ENCODE data around the gene UTP15. TPM values are rescaled to one million over a fixed set of nuclear protein-coding genes. Genes with fewer than 3 reads are reported as not detected.

UTP15 gene
- total RNA-seq, 2 donors from 2014 or later: 11.6 to 61.0 TPM

DNA sequence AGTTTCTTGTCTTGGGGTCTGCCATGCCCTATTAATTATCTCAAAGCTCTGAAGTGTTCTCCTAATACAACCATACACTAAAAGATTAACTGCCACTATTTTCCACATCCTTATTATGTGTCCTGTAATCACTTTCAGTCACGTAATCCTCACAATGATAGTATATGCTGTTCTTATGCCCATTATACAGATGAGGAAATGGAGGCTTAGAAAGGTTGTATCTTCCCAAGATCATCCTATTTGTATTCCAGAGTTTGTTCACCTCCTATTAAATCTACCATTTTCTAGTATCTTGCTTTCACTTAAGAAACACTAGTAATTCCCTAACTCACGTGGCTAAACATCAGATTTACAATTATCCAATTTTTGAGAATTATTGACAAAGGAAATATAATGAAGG, 57.5 kb downstream of the UTP15 start:
- H3K9me3 ChIP-seq: no peaks in the 10 kb centered on the region
- no peaks in the 10 kb centered on the region for H3K27me3 ChIP-seq (replicated peaks; ENCODE audit: insufficient read depth)
- no peak for TF ChIP-seq CTCF (IDR thresholded peaks at IDR 0.05)
- H3K4me1 ChIP-seq (ENCODE audit: control insufficient read depth in 1 of 2, low read depth in 2 of 2): peaks cover 3 to 22% of the 10 kb centered on the region in 2 donors
- no peak for ATAC-seq (ENCODE audit: insufficient number of reproducible peaks, low FRiP score, low read depth)
- no peak overlapping the region for H3K27ac ChIP-seq
- no peaks in the 10 kb centered on the region for H3K36me3 ChIP-seq
- no peak overlapping the region for H3K4me3 ChIP-seq
- DNase-seq (ENCODE audit: low spot score): no peak

- DNase-seq (ENCODE audit: low spot score): no peak
- H3K4me3 ChIP-seq: no peak overlapping the region
- no peak overlapping the region for H3K27ac ChIP-seq
- no peak for TF ChIP-seq CTCF (IDR thresholded peaks at IDR 0.05)
- H3K27me3 ChIP-seq (replicated peaks; ENCODE audit: insufficient read depth): no peaks in the 10 kb centered on the region
- H3K4me1 ChIP-seq (ENCODE audit: control insufficient read depth in 1 of 2, low read depth in 2 of 2): peaks cover 3 to 27% of the 10 kb centered on the region in 2 donors
- H3K36me3 ChIP-seq: no peaks in the 10 kb centered on the region
- no peak for ATAC-seq (ENCODE audit: insufficient number of reproducible peaks, low FRiP score, low read depth)
- no peaks in the 10 kb centered on the region for H3K9me3 ChIP-seq
These were observed 58.4 kb downstream of the UTP15 start for GRCh38 chr5:73623901-73624404.

- H3K27me3 ChIP-seq (replicated peaks; ENCODE audit: insufficient read depth): no peaks in the 10 kb centered on the region
- peaks cover 3 to 27% of the 10 kb centered on the region in 2 donors for H3K4me1 ChIP-seq (ENCODE audit: control insufficient read depth in 1 of 2, low read depth in 2 of 2)
- no peak for ATAC-seq (ENCODE audit: insufficient number of reproducible peaks, low FRiP score, low read depth)
- DNase-seq (ENCODE audit: low spot score): no peak
- TF ChIP-seq CTCF (IDR thresholded peaks at IDR 0.05): no peak
- no peaks in the 10 kb centered on the region for H3K36me3 ChIP-seq
- no peaks in the 10 kb centered on the region for H3K9me3 ChIP-seq
- peak overlapping the region; percentile 84 for H3K27ac ChIP-seq
- H3K4me3 ChIP-seq: peak overlapping the region; percentile 85
These were observed 59.3 kb downstream of the UTP15 start for GRCh38 chr5:73624888-73625287.

DNA sequence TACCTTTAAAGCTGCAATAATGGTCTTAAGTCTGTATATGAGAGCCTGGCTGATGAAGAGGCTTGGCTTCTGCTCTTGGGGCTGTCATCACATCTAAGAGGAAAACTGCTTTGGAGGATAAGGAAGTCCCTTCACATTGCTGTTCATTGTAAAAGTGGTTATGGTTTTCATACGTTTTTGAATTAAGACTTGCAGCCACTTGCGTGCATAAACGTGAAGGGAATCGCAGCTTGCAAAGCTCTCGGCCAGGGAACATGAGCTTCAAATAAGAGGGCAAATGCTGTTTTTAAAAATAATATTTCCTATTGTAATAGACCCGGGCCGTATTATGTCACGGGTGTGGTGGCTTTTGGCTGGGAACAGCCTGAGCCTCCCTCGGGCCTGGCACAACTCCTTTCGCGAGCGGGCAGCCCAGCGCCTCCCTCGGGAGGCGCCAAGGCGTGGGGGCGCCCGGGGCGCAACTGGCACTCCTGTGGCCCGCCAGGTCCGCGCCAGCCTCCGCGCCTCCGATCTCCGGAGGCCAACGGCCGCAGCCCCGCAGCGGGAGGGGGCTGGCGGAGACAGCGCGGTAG, 59.9 kb downstream of the UTP15 start:
- no peaks in the 10 kb centered on the region for H3K9me3 ChIP-seq
- H3K4me3 ChIP-seq: peak overlapping the region; percentile 85
- H3K27me3 ChIP-seq (replicated peaks; ENCODE audit: insufficient read depth): no peaks in the 10 kb centered on the region
- H3K4me1 ChIP-seq (ENCODE audit: control insufficient read depth in 1 of 2, low read depth in 2 of 2): peaks cover 3 to 27% of the 10 kb centered on the region in 2 donors
- peak; percentile 49 for ATAC-seq (ENCODE audit: insufficient number of reproducible peaks, low FRiP score, low read depth)
- H3K27ac ChIP-seq: peak overlapping the region; percentile 84
- DNase-seq (ENCODE audit: low spot score): no peak
- no peak for TF ChIP-seq CTCF (IDR thresholded peaks at IDR 0.05)
- no peaks in the 10 kb centered on the region for H3K36me3 ChIP-seq

- H3K4me1 ChIP-seq (ENCODE audit: control insufficient read depth in 1 of 2, low read depth in 2 of 2): peaks cover 3 to 27% of the 10 kb centered on the region in 2 donors
- peak within 1 kb of the TSS; percentile 84 for H3K27ac ChIP-seq
- no peaks in the 10 kb centered on the region for H3K9me3 ChIP-seq
- no peaks in the 10 kb centered on the region for H3K36me3 ChIP-seq
- ATAC-seq (ENCODE audit: insufficient number of reproducible peaks, low FRiP score, low read depth) (peak; percentile 59), DNase-seq (ENCODE audit: low spot score) (peak; percentile 2)
- TF ChIP-seq CTCF (IDR thresholded peaks at IDR 0.05): no peak
- H3K4me3 ChIP-seq: peak within 1 kb of the TSS; percentile 85
- no peaks in the 10 kb centered on the region for H3K27me3 ChIP-seq (replicated peaks; ENCODE audit: insufficient read depth)
These were observed 60.6 kb downstream of the UTP15 start, which contains the start of gene ARHGEF28 for GRCh38 chr5:73625944-73626811. Gene ARHGEF28 (plus strand): TSS chr5:73626196. CDS start chr5:73684852, 58,656 bp downstream.

Measured in thoracic aorta (tissue), 2 donors.